Stomach (tissue), 4 donors: ENCODE results near the gene BTBD2.

ENCODE experiments used
- POLR2AphosphoS5 ChIP-seq, 3 donors: sonication (generic); formaldehyde crosslinking; IDR thresholded peaks; one replicate each; pipeline ENCODE4 v1.6.1; 2016; ENCODE audit warnings: antibody characterized with exemption in 3 of 3
- TF ChIP-seq, protein P1 (sequence below), 7 experiments: fragments of 450-650 bp in 4 of 7; fragments of 200-600 bp in 3 of 7; sonication (generic) in 3 of 7; IDR thresholded peaks; one replicate each; pipeline ENCODE4 v1.5.1; 2016 to 2019; ENCODE audit warnings: antibody characterized with exemption in 7 of 7, control low read depth in 2 of 7, mild to moderate bottlenecking in 1 of 7

DNA sequence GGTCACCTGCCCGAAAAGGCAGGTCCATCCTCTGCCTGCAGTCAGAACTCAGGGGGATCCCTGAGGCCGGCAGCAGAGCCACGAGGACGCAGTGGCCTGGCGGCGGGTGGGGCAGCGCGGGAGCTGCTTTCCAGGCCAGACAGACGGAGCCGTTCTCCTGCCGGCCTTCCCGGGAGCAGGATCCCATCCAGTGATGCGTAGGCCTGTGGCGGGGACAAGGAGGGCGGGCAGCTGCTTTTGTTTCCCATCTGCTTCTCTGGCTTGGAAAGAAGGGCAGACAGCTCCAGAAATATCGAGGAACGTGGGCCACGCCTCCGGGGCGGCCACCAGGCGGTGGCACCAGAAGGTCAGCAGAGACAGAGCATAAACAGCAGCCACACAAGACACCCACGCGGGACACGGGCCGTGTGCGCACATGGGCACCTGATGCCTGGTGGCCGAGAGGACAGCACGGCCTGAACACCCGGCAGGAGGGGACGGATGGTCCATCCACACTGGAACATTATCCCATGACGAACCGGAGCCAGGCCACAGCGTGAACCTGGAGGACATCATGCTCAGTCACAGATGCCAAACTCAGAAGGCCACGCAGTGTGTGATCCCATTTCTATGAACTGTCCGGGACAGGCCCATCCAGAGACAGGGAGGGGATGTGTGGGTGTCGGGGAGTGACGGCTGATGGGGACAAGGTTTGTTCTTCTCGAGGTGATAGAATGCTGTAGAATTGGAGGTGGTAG, 49.4 kb upstream of the BTBD2 start:
- no peak for TF ChIP-seq POLR2AphosphoS5 (IDR thresholded peaks at IDR 0.05)
- TF ChIP-seq, protein P1, sequence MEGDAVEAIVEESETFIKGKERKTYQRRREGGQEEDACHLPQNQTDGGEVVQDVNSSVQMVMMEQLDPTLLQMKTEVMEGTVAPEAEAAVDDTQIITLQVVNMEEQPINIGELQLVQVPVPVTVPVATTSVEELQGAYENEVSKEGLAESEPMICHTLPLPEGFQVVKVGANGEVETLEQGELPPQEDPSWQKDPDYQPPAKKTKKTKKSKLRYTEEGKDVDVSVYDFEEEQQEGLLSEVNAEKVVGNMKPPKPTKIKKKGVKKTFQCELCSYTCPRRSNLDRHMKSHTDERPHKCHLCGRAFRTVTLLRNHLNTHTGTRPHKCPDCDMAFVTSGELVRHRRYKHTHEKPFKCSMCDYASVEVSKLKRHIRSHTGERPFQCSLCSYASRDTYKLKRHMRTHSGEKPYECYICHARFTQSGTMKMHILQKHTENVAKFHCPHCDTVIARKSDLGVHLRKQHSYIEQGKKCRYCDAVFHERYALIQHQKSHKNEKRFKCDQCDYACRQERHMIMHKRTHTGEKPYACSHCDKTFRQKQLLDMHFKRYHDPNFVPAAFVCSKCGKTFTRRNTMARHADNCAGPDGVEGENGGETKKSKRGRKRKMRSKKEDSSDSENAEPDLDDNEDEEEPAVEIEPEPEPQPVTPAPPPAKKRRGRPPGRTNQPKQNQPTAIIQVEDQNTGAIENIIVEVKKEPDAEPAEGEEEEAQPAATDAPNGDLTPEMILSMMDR (IDR thresholded peaks at IDR 0.05) = peak in 1 of 7 experiments; percentile 33
